ENCODE measurements around the gene RNF8.

DNA sequence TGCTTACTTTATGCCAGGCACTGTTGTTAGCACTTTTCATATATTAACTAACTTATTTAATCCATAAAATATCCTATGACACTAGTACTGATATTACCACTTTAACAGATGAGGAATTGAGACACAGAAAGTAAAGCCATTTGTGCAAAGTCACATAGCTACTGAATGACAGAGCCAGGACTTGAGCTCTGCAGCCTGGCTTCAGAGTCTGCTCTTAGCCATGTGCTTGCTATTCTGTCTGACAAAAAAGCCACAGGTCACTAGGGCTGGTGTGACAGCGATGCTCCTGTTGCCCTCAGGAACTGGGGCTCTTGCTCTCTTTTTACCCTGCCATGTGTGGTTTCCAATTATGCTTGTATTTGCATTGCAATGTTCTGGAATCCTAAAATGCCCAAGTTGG is 44.7 kb upstream of the RNF8 start:
- TF ChIP-seq, protein P1, sequence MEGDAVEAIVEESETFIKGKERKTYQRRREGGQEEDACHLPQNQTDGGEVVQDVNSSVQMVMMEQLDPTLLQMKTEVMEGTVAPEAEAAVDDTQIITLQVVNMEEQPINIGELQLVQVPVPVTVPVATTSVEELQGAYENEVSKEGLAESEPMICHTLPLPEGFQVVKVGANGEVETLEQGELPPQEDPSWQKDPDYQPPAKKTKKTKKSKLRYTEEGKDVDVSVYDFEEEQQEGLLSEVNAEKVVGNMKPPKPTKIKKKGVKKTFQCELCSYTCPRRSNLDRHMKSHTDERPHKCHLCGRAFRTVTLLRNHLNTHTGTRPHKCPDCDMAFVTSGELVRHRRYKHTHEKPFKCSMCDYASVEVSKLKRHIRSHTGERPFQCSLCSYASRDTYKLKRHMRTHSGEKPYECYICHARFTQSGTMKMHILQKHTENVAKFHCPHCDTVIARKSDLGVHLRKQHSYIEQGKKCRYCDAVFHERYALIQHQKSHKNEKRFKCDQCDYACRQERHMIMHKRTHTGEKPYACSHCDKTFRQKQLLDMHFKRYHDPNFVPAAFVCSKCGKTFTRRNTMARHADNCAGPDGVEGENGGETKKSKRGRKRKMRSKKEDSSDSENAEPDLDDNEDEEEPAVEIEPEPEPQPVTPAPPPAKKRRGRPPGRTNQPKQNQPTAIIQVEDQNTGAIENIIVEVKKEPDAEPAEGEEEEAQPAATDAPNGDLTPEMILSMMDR (IDR thresholded peaks at IDR 0.05), result no peak
- no peak for TF ChIP-seq POLR2AphosphoS5 (IDR thresholded peaks at IDR 0.05)
